Spinal cord (tissue), 10 donors: ENCODE results near the gene P4HA2. TPM values are rescaled to one million over a fixed set of nuclear protein-coding genes. Genes with fewer than 3 reads are reported as not detected.

ENCODE experiments used
- DNase-seq, 6 donors: peaks; one replicate each; pipeline versions ENCODE4 v3.0.0 to v3.0.0-alpha.2; 2013 to 2015; ENCODE audit warnings: low spot score in 6 of 6, low read depth in 4 of 6
- H3K27ac ChIP-seq: one replicate; pipeline ENCODE4 v1.5.1; 2013; ENCODE audit warnings: low read depth, low read length, control low read depth
- H3K27me3 ChIP-seq: one replicate; pipeline ENCODE4 v1.6.1; 2013; ENCODE audit warnings: low read length; ENCODE audit not compliant: control insufficient read depth, insufficient read depth
- H3K36me3 ChIP-seq: one replicate; pipeline ENCODE4 v1.6.1; 2013; ENCODE audit warnings: low read length; ENCODE audit not compliant: control insufficient read depth, insufficient read depth
- H3K4me1 ChIP-seq: one replicate; pipeline ENCODE4 v1.6.1; 2013; ENCODE audit warnings: low read length; ENCODE audit not compliant: control insufficient read depth, insufficient read depth
- H3K4me3 ChIP-seq: one replicate; pipeline ENCODE4 v1.5.1; 2013; ENCODE audit warnings: low read depth, low read length, control low read depth
- H3K9me3 ChIP-seq: one replicate; pipeline ENCODE4 v1.6.1; 2013; ENCODE audit warnings: low read length; ENCODE audit not compliant: control insufficient read depth, insufficient read depth
- WGBS: methylation state at CpG from one replicate; pipeline ENCODE4 v1.1.5; 2013; ENCODE audit warnings: missing lambda C conversion rate; ENCODE audit not compliant: insufficient coverage; 5-methylcytosine and 5-hydroxymethylcytosine counted together
- polyA plus RNA-seq, 2 donors: library from polyadenylated mRNA; unstranded; fragments of 120-200 nt; gene quantifications; one replicate each; pipeline ENCODE4 v1.2.1, GENCODE V29; 2013; ENCODE audit not compliant: insufficient read length in 2 of 2
- total RNA-seq, 2 donors: library from RNA; depleted of rRNA in 1 of 2; stranded (reverse); fragments of 120-200 nt in 1 of 2; fragments of >200 nt in 1 of 2; gene quantifications; one replicate each; pipeline versions ENCODE4 v1.2.3 to v1.2.4, GENCODE V29; 2013 to 2014
- donor health status: healthy.

The P4HA2 gene
- total and polyA plus RNA-seq, 4 donors: 11.2 to 44.1 (median 22.2) TPM

DNA sequence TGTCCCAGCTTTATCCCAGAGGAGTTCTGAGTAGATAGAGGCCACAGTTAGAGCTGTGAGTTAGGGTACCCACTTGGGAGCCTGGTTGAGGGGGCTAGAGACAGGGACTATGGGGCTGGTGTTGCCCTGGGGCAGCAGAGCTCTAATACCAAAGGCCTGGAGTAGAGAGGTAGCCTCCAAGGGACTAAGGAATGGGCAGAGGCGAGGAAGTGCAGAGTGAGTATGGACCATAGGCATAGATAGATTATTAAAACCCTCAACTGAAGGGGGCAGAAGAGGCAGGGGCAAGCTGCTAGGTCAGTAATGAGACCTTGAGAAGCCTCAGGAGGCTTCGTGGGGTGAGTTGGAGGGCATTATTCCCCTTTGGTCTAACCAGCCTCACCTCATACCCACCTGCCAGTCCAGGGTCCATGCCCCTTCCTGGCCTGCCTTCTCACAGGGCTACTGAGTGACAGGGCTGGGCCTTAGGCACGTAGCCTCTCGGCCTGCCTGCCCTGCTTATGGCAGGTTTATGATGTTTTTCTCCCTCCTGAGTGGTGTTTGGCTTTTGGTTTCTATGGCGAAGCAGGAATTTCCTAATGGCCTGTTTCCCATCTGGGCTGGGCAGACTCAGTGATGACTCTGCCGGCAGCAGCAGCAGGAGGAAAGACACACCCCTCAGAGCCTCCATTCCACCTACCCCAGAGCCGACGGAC, 37.8 kb upstream of the P4HA2 start:
- Histone ChIP-seq H3K9me3 (no peaks in the 10 kb centered on the region), H3K27ac (peak overlapping the region; percentile 90), H3K4me3 (no peak overlapping the region), H3K36me3 (peaks cover 51% of the 10 kb centered on the region), H3K4me1 (peaks cover 84% of the 10 kb centered on the region), H3K27me3 (no peaks in the 10 kb centered on the region)
- peak in 2 of 6 donors; percentile 5 to 79 for DNase-seq
- 83% methylated on average over 1 of the region's 8 CpGs for WGBS

DNA sequence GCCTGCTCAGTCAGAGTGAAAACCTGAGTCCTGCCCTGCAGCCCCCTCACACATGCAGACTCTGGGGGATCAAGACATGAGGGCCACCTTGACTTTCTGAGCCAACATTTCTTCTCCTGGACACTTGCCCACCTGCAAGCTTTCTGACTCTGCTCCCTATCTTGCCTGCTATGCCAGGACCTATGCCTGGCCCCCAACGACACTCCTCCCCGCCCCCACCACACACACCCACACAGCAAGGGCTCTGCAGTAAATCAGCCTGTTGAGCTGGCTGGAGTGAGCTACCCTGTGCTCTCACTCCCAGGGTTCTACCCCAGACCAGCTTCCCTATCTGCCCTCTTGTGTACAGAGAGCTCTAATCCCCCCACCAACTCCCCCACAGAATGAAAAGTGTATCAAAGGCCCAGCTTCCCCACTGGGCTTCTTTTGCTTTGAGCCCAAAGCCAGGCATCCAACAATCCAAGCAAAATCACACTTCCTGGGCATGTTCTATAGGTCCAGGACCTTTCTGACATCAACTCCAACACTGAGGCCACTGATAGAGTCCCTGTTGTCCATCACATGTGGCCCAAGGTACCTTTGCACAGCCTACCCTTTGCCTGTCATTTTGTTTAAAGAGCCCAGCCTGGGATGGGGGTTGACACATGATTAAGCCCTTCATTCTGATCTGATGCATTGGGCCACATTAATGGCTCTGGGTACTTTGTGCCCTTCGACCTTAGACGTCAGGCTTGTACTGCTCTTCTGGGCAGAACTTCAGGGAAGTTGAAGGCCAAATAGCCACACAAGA, 37.1 kb upstream of the P4HA2 start:
- Histone ChIP-seq H3K27ac (peak overlapping the region; percentile 90), H3K9me3 (no peaks in the 10 kb centered on the region), H3K36me3 (peaks cover 46% of the 10 kb centered on the region), H3K4me3 (no peak overlapping the region), H3K4me1 (peaks cover 84% of the 10 kb centered on the region), H3K27me3 (no peaks in the 10 kb centered on the region)
- 55% methylated on average over 4 of the region's 4 CpGs for WGBS
- DNase-seq: peak in 1 of 6 donors; percentile 1

DNA sequence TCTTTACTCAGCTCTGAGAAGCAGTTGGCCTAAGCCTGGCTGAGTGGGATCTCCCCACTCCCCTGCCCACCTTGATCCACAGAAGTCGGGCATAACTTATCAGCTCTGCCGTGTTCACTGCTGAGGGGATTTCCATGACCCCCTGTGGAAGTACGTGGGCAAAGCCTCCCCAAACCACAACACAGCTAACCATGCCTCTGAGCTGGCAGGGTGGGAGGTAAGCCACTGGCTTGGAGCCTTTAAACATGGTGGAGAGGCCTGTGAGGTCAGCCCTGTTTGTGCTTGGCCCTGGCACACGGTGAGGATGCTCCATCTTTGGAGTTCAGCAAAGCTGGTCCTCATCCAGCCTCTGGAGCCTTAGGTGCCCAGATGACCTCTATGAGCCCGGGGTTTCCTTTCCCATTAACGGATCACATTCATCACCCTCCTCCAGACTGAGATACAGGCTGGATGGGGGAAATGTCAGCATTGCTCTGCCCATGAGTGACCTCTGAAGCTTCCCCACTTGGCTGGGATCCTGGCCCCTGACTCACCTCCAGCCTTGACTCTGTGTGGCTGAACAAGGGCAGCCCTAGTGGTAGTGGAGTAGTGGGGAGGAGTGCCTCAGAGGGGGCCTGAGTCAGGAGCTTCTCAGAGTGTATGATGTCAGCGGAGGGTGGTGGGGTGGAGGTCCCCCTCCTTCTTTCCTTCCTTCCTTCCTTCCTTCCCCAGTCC, 36.1 kb upstream of the P4HA2 start:
- Histone ChIP-seq H3K27me3 (no peaks in the 10 kb centered on the region), H3K27ac (peak overlapping the region; percentile 19), H3K36me3 (peaks cover 44% of the 10 kb centered on the region), H3K9me3 (no peaks in the 10 kb centered on the region), H3K4me3 (no peak overlapping the region), H3K4me1 (peaks cover 84% of the 10 kb centered on the region)
- WGBS: 69% methylated on average over 4 of the region's 7 CpGs
- DNase-seq: no peak

DNA sequence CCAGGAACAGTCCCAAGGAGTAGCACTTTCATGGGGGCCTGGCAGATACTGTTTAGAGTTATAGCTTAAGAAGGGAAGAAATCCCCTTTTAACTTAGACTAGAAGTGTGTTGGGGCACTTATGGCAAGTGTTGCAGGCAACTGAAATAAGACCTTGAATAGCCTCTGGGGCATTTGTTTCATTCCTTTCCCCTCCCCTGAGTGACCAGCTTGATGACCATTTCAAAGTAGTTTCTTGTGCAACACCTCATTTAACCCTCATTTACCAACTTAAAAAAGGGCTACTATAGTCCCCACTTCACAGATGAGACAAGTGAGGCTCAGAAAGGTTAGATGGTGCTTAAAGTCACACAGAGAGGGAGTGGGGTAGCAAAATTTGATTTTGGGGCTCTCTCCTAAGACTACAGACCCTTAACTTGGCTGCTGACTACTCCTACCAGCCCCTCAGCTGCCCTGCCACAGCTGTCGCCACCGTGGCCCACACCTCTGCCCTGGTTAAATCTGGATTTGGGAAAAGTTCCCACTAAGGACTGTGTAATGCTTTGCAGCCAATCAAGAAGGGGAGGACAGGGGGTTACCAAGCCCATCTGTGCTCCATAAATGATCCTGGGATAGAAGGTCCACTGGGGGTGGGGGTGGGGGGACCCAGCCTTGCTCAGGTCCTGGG, 35.4 kb upstream of the P4HA2 start:
- Histone ChIP-seq H3K9me3 (no peaks in the 10 kb centered on the region), H3K36me3 (peaks cover 44% of the 10 kb centered on the region), H3K27me3 (peaks cover 2% of the 10 kb centered on the region), H3K4me3 (no peak overlapping the region), H3K27ac (peak overlapping the region; percentile 19), H3K4me1 (peaks cover 84% of the 10 kb centered on the region)
- WGBS: 92% methylated on average over 2 of the region's 2 CpGs
- no peak for DNase-seq

DNA sequence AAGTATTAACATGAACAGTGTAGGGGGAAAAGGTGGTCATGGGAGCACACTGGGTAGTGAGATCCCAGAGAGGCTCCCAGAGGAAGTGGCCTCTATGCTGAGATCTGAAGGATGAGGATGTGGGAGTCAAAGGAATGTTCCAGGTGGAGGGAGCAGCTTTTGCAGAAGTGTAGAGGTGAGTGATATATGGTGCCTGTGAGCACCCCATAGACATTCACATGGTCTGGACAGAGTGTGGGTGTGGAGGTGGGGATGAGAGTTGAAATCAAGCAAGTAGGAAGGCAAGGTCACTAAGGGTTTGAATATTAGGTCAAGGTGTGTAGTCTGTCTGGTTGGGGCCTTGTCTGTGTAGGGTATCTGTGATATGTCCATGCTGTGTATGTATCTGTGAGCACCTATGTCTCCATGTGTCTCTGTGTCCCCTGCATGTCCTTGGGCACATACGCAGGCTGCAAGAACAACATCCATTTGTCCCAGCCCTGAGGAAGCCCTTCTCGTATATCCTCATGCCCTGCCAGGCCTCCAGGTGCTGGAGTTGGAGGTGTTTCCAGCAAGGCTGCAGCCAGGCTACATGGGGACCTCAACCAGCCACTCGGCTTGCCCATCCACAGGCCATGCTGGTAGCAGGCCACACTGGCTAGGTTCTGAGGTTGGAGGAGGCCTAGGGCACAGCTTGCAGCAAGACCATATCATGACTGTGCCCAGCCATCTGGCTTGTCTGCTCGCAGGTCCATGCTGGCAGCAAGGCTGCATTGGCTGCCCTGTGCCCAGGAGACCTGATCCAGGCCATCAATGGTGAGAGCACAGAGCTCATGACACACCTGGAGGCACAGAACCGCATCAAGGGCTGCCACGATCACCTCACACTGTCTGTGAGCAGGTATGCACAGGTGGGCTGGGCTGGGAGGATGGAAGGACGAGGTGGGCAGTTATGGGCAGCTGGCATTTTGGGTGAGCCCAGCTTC, 34.5 kb upstream of the P4HA2 start:
- WGBS: 96% methylated on average over 7 of the region's 7 CpGs
- Histone ChIP-seq H3K4me3 (no peak overlapping the region), H3K36me3 (peaks cover 38% of the 10 kb centered on the region), H3K9me3 (no peaks in the 10 kb centered on the region), H3K27me3 (peaks cover 6% of the 10 kb centered on the region), H3K27ac (no peak overlapping the region), H3K4me1 (peaks cover 82% of the 10 kb centered on the region)
- no peak for DNase-seq

DNA sequence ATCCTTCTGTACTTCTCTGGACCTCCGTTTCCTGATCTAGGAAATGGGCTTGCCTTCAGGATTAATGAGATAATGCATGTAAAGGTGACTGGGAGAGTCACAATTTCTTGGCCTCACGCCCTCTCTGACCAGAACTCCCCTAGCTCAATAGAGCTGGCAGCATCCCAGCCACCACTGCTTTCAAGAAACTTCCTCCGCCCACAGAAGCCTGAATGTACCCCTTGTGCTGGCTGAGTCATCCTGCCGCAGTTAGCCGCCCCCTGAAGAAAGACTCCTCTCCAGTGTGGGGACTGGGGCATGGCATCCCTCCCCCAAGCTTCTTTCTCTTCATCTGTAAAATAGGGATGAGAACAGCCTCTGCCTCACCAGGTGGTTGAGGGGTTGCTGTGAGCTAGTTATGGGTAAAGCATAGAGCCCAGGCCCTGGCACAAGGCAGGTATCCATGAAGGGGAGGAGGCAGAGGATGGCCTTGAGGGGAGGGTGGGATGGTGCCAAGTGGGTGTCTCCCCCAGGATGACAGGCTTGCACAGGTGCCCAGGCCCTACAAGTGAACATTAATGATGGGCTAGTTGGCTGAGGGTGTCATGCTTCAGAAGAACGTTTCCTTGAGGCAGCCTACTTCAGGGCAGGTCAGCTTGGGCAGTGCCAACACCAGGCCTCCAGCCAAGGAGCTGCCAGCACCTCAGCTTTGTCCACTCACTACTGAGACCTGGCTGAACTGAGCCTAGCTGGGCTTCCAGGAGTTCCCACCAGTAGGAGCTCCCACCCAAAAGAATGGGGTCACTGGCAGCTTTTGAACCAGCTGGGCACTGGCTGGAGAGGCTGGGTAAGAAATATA, 33.3 kb upstream of the P4HA2 start:
- peaks cover 13% of the 10 kb centered on the region for H3K27me3 ChIP-seq
- H3K4me1 ChIP-seq: peaks cover 81% of the 10 kb centered on the region
- H3K36me3 ChIP-seq: peaks cover 30% of the 10 kb centered on the region
- no peaks in the 10 kb centered on the region for H3K9me3 ChIP-seq
- H3K4me3 ChIP-seq: no peak overlapping the region
- peak overlapping the region; percentile 89 for H3K27ac ChIP-seq
- 52% methylated on average over 2 of the region's 6 CpGs for WGBS
- peak in 3 of 6 donors; percentile 62 to 87 (median 86) for DNase-seq

DNA sequence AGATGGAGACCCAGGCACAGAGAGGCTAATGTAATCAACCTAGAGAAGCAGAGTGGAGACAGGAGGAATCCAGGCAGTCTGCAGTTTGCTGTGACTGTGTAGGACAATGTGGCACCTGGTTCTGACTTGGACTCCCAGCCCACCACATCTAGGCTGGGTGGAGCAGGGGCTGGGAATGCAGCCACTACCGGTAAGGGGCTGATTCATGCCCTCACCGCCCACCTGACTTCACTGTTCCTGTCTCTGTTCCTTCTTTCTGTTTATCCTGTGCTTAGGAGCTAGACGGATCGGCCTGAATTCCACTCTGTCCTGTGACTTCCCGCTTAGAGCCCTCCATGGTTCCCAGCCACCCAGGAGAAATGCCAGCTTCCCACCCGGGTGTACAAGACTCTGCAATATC, 32.4 kb upstream of the P4HA2 start:
- H3K27ac ChIP-seq: peak overlapping the region; percentile 89
- no peaks in the 10 kb centered on the region for H3K9me3 ChIP-seq
- peaks cover 13% of the 10 kb centered on the region for H3K27me3 ChIP-seq
- H3K4me3 ChIP-seq: peak overlapping the region; percentile 6
- no peak for DNase-seq
- 75% methylated on average over 6 of the region's 6 CpGs for whole genome bisulfite sequencing
- peaks cover 25% of the 10 kb centered on the region for H3K36me3 ChIP-seq
- H3K4me1 ChIP-seq: peaks cover 72% of the 10 kb centered on the region
